ENCODE results near the gene STOM. TPM values are rescaled to one million over a fixed set of nuclear protein-coding genes. Genes with fewer than 3 reads are reported as not detected.

The STOM gene
- total RNA-seq, 1 donor from 2014 or later: 16.1 TPM

- peaks cover 2% of the 10 kb centered on the region for H3K27me3 Mint-ChIP-seq (ENCODE audit: unreplicated experiment)
- TF ChIP-seq CTCF (IDR thresholded peaks at IDR 0.05; ENCODE audit: unreplicated experiment): no peak
- no peak for DNase-seq (ENCODE audit: low spot score)
- no peak overlapping the region for H3K27ac Mint-ChIP-seq (ENCODE audit: unreplicated experiment)
- peaks cover 5% of the 10 kb centered on the region for H3K4me1 Mint-ChIP-seq (ENCODE audit: unreplicated experiment)
- no peak overlapping the region for H3K4me3 Mint-ChIP-seq (ENCODE audit: unreplicated experiment)
- H3K9me3 Mint-ChIP-seq (ENCODE audit: unreplicated experiment): no peaks in the 10 kb centered on the region
- no peaks in the 10 kb centered on the region for H3K36me3 Mint-ChIP-seq (ENCODE audit: low read depth, unreplicated experiment)
Measured at GRCh38 chr9:121367306-121368137, 2.5 kb downstream of the STOM start.

- no peak for TF ChIP-seq CTCF (IDR thresholded peaks at IDR 0.05; ENCODE audit: unreplicated experiment)
- H3K27ac Mint-ChIP-seq (ENCODE audit: unreplicated experiment): no peak overlapping the region
Measured at GRCh38 chr9:121366611-121367192, 3.3 kb downstream of the STOM start.

DNA sequence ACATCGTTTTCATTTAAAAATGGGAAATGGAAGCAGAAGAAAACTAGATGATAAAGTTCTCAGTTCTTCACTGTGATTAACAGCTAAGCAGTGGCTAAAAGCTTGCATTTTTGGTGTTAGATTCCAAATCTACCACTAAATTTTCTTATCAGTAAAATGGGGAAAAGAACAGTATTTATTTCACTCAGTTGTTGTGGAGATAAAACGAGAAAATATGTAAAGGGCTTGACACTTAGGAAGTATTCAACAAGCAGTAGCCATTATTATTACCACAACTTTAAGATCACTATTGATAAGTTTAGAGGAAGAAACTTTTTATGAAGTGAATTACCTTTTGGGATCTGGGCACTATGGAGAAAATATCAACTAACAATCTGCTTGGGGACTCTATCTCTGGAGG, 4.5 kb downstream of the STOM start:
- DNase-seq (ENCODE audit: low spot score): no peak

More at GRCh38 chr9:121366611-121367192, 3.3 kb downstream of the STOM start:
- Mint-ChIP-seq H3K9me3 (ENCODE audit: unreplicated experiment) (no peaks in the 10 kb centered on the region), H3K4me3 (ENCODE audit: unreplicated experiment) (no peak overlapping the region), H3K27me3 (ENCODE audit: unreplicated experiment) (peaks cover 2% of the 10 kb centered on the region), H3K36me3 (ENCODE audit: low read depth, unreplicated experiment) (no peaks in the 10 kb centered on the region), H3K4me1 (ENCODE audit: unreplicated experiment) (peaks cover 2% of the 10 kb centered on the region)
- DNase-seq (ENCODE audit: low spot score): no peak

DNA sequence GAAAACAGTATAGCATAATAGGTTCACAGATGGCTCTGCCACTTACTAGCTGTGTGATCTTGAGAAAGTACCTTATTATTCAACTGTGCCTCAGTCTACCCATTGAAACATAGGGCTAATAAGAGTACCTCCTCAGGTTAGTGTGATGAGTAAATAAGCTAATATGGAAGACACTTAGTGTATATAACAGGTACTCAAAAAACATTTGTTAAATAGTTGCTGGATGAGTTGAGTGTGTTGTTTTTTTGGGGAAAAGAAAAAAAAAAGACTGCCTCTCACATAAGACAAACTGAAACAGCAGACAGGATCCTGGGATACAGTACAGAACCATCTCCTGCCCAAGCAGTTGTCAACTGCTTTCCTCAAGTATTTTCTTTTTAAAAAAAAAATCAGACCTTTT, 5.2 kb downstream of the STOM start:
- no peak for TF ChIP-seq CTCF (IDR thresholded peaks at IDR 0.05; ENCODE audit: unreplicated experiment)
- no peaks in the 10 kb centered on the region for H3K36me3 Mint-ChIP-seq (ENCODE audit: low read depth, unreplicated experiment)
- DNase-seq (ENCODE audit: low spot score): no peak
- H3K9me3 Mint-ChIP-seq (ENCODE audit: unreplicated experiment): no peaks in the 10 kb centered on the region
- no peak overlapping the region for H3K4me3 Mint-ChIP-seq (ENCODE audit: unreplicated experiment)
- H3K27ac Mint-ChIP-seq (ENCODE audit: unreplicated experiment): no peak overlapping the region
- peaks cover 2% of the 10 kb centered on the region for H3K27me3 Mint-ChIP-seq (ENCODE audit: unreplicated experiment)
- peaks cover 2% of the 10 kb centered on the region for H3K4me1 Mint-ChIP-seq (ENCODE audit: unreplicated experiment)

More for the DNA sequence above, 4.5 kb downstream of the STOM start:
- Mint-ChIP-seq H3K4me1 (ENCODE audit: unreplicated experiment) (peaks cover 2% of the 10 kb centered on the region), H3K4me3 (ENCODE audit: unreplicated experiment) (no peak overlapping the region), H3K36me3 (ENCODE audit: low read depth, unreplicated experiment) (no peaks in the 10 kb centered on the region), H3K27me3 (ENCODE audit: unreplicated experiment) (peaks cover 2% of the 10 kb centered on the region), H3K9me3 (ENCODE audit: unreplicated experiment) (no peaks in the 10 kb centered on the region), H3K27ac (ENCODE audit: unreplicated experiment) (no peak overlapping the region)
- no peak for TF ChIP-seq CTCF (IDR thresholded peaks at IDR 0.05; ENCODE audit: unreplicated experiment)

DNA sequence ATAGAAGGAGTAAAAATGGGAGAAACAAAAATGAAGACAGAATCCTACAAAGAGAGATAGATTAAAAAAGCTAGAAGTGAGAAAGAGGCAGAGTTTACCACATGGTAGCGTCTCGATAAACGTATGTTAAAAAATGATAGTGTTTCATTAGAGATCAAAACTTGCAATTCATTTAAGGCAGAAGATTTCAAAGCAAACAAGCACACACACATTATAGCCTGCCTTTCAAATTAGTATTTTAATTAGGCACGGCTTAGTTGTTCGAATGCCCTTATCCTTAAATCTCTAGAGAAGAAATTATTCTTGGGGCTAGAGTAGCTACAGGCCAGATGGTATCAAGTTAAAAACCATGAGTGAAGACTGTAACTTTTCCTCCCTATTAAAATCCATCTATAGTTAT, 6.0 kb downstream of the STOM start:
- DNase-seq (ENCODE audit: low spot score): no peak
- H3K9me3 Mint-ChIP-seq (ENCODE audit: unreplicated experiment): no peaks in the 10 kb centered on the region
- peaks cover 2% of the 10 kb centered on the region for H3K4me1 Mint-ChIP-seq (ENCODE audit: unreplicated experiment)
- H3K27ac Mint-ChIP-seq (ENCODE audit: unreplicated experiment): no peak overlapping the region
- no peak overlapping the region for H3K4me3 Mint-ChIP-seq (ENCODE audit: unreplicated experiment)
- H3K27me3 Mint-ChIP-seq (ENCODE audit: unreplicated experiment): peaks cover under 1% of the 10 kb centered on the region
- no peaks in the 10 kb centered on the region for H3K36me3 Mint-ChIP-seq (ENCODE audit: low read depth, unreplicated experiment)
- TF ChIP-seq CTCF (IDR thresholded peaks at IDR 0.05; ENCODE audit: unreplicated experiment): no peak
